ENCODE measurements around the gene JADE1.

GRCh38 chr4:128831531-128832242 lies 22.2 kb downstream of the JADE1 start:
- TF ChIP-seq CTCF (conservative IDR thresholded peaks at IDR 0.05; ENCODE audit: low read depth, low read length) (no peak), EZH2 (IDR thresholded peaks at IDR 0.05; ENCODE audit: borderline replicate concordance, low read depth, low read length, poor library complexity, severe bottlenecking) (no peak)

Measured in A673 (cell line).